ENCODE results near the gene FRMD4A. TPM values are rescaled to one million over a fixed set of nuclear protein-coding genes. Genes with fewer than 3 reads are reported as not detected.

The FRMD4A gene
- total RNA-seq: 8.8 and 10.7 TPM in 2 replicates

DNA sequence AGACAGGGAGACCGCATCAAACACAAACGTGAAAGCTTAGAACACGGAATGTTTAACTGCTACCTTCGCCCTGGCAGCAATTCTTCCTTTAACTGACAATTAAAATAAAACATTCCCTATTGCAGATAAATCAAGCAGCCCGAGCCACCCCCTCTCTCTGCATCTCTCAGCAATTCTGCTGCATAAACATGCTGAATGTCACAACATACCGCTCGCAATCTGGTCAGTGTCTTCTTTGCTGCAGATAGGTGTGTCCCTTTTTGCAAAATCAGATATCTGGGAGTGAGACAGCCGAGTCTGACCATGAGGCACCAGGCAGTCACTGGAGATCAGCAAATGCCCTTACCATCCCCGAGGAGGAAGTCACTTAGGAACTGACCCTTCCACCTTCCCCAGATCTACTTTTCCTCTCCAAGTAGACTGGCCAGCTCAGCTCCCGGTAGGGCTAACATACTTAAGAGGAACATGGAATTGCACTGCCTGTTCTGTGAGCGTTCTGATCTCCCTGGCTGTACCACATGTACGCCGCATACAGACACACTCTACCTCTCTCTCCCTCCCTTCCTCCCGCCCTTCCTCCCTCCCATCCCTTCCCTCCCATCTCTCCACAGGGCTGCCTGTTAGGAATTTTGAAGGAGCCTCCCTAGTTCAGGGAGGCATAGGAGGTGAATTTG lies at the start of gene FRMD4A:
FRMD4A (minus strand) TSS at position 537 of the 674 bp plus-strand sequence.

